ENCODE results near the gene HLCS.

DNA sequence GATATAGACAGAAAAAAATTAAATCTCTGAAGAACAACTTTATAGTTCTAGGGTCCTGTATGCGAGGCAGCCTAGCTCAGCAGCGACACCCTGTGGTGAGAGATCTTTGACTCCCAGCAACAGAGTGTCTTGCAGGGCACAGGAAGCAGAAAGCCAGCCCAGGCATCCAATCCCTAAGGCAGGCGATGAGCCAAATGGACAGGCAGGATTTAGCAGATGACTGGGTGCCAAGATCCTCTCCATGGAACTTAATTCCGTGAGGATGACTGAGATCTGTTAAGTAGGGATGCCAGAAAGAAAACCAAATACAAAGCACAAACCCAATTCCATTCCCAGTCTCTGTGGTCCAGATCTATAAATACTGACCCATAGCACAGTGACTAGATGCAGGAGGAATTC lies 38.8 kb downstream of the HLCS start:
- peak; percentile 95 for TF ChIP-seq CTCF (IDR thresholded peaks at IDR 0.05)
- TF ChIP-seq EZH2 (IDR thresholded peaks at IDR 0.05), result no peak
- no peak for TF ChIP-seq EZH2phosphoT487 (IDR thresholded peaks at IDR 0.05)
